ENCODE data around the gene CDK5RAP1.

- TF ChIP-seq POLR2AphosphoS5 (IDR thresholded peaks at IDR 0.05) (no peak), CTCF (IDR thresholded peaks at IDR 0.05) (no peak), POLR2A (IDR thresholded peaks at IDR 0.05) (no peak)
These were observed 521 bp downstream of the CDK5RAP1 start for GRCh38 chr20:33400812-33401183.
